Aorta (tissue), 5 donors: ENCODE results near the gene SLC8A1. TPM values are rescaled to one million over a fixed set of nuclear protein-coding genes. Genes with fewer than 3 reads are reported as not detected.

Experiments
- ATAC-seq: fragments of 200-7000 bp; cut with Tn5 transposase; one replicate; pipeline ENCODE4 v1.9.1; 2022; ENCODE audit warnings: moderate library complexity; ENCODE audit not compliant: low FRiP score
- DNase-seq, 2 donors: peaks; one replicate each; pipeline ENCODE4 v3.0.0-alpha.2; 2020
- H3K27ac ChIP-seq, 2 donors: one replicate each; pipeline ENCODE4 v1.5.1; 2013; ENCODE audit warnings: low read length in 2 of 2, mild to moderate bottlenecking in 2 of 2, moderate library complexity in 2 of 2, control low read depth in 1 of 2, inconsistent platforms in 1 of 2, low read depth in 1 of 2
- H3K27me3 ChIP-seq, 2 donors: one replicate each; pipeline ENCODE4 v1.6.1; 2013; ENCODE audit warnings: control low read depth in 1 of 2, low read length in 1 of 2, mild to moderate bottlenecking in 1 of 2, moderate library complexity in 1 of 2; ENCODE audit not compliant: insufficient read depth in 2 of 2, control insufficient read depth in 1 of 2
- H3K36me3 ChIP-seq, 2 donors: one replicate each; pipeline ENCODE4 v1.6.1; 2013; ENCODE audit warnings: control low read depth in 1 of 2, low read length in 1 of 2, mild to moderate bottlenecking in 1 of 2; ENCODE audit not compliant: insufficient read depth in 2 of 2, control insufficient read depth in 1 of 2
- H3K4me1 ChIP-seq, 2 donors: one replicate each; pipeline ENCODE4 v1.6.1; 2013; ENCODE audit warnings: low read length in 2 of 2, control low read depth in 1 of 2, mild to moderate bottlenecking in 1 of 2, moderate library complexity in 1 of 2; ENCODE audit not compliant: insufficient read depth in 2 of 2, control insufficient read depth in 1 of 2
- H3K4me3 ChIP-seq, 2 donors: one replicate each; pipeline ENCODE4 v1.5.1; 2013; ENCODE audit warnings: low read length in 2 of 2, control low read depth in 1 of 2, mild to moderate bottlenecking in 1 of 2
- H3K9me3 ChIP-seq: one replicate; pipeline ENCODE4 v1.6.1; 2013; ENCODE audit warnings: mild to moderate bottlenecking, low read length; ENCODE audit not compliant: control insufficient read depth
- WGBS, 2 donors: extraction: QIAGEN DNeasy Blood & Tissue Kit; methylation state at CpG; one replicate each; pipeline ENCODE4 v1.1.7; 2013; 5-methylcytosine and 5-hydroxymethylcytosine counted together
- intact Hi-C, 2 donors: fragments of 100-400 bp; cut with DNase I; formaldehyde crosslinking; loops; one replicate each; pipeline versions ENCODE4 v1.14.2 to v1.15.0; 2022
- polyA plus RNA-seq, 2 donors: library from polyadenylated mRNA; stranded (reverse); fragments of 200-250 nt; gene quantifications; one replicate each; pipeline ENCODE4 v1.2.3, GENCODE V29; 2013
- total RNA-seq, 2 donors: library from RNA; stranded (reverse); fragmentation: NEBNext Ultra II Directional; extraction: Animal tissue kit (Norgen Biotek cat#: 25700); gene quantifications; one replicate each; pipeline ENCODE4 v1.2.1, GENCODE V29; 2021
- donor health status: healthy with polysubstance abuse.
- donor health status: Bipolar disorder and iron deficiency.
- donor health status: DM: no; HTN: no; CAD: no.
- donor health status: DM: no; HTN: no; CAD: no.
- donor health status: DM: yes; HTN: yes; CAD: no.

Gene SLC8A1
- total and polyA plus RNA-seq, 4 donors = 0.38 to 35.9 (median 15.7) TPM

GRCh38 chr2:40395169-40396073 is 56.5 kb downstream of the SLC8A1 start:
- no peak for DNase-seq
- H3K27me3 ChIP-seq = no peaks in the 10 kb centered on the region
- WGBS, 2 donors = 23 to 31% methylated on average over 4 of the region's 4 CpGs
- H3K9me3 ChIP-seq = no peaks in the 10 kb centered on the region
- no peak for ATAC-seq
- intact Hi-C loops = loop anchor here in 1 of 2 donors (10.0 kb wide), 1 partner anchor 49 kb away; no protein-coding TSS in a partner anchor
- H3K4me3 ChIP-seq = no peak overlapping the region
- no peaks in the 10 kb centered on the region for H3K36me3 ChIP-seq
- no peak overlapping the region for H3K27ac ChIP-seq
- peaks cover 0 to 4% of the 10 kb centered on the region in 2 donors for H3K4me1 ChIP-seq

- ATAC-seq (peak; percentile 69), DNase-seq (no peak)
- intact Hi-C loops = loop anchor here in 1 of 2 donors (10.0 kb wide), 1 partner anchor 50 kb away; no protein-coding TSS in a partner anchor
- Histone ChIP-seq H3K36me3 (no peaks in the 10 kb centered on the region), H3K4me1 (peaks cover 0 to 3% of the 10 kb centered on the region in 2 donors), H3K27ac (no peak overlapping the region), H3K4me3 (no peak overlapping the region), H3K9me3 (no peaks in the 10 kb centered on the region), H3K27me3 (no peaks in the 10 kb centered on the region)
- 5 to 10% methylated on average over 1 of the region's 1 CpG for WGBS, 2 donors
These were observed 57.3 kb downstream of the SLC8A1 start for GRCh38 chr2:40394597-40394996.

GRCh38 chr2:40394031-40394430 is 57.9 kb downstream of the SLC8A1 start:
- intact Hi-C loops = loop anchor here in 1 of 2 donors (10.0 kb wide), 1 partner anchor 51 kb away; no protein-coding TSS in a partner anchor
- Histone ChIP-seq H3K4me3 (no peak overlapping the region), H3K4me1 (peaks cover 0 to 3% of the 10 kb centered on the region in 2 donors), H3K27ac (no peak overlapping the region), H3K9me3 (no peaks in the 10 kb centered on the region), H3K27me3 (no peaks in the 10 kb centered on the region), H3K36me3 (no peaks in the 10 kb centered on the region)
- no peak for DNase-seq
- no peak for ATAC-seq
- 82 to 90% methylated on average over 4 of the region's 4 CpGs for WGBS, 2 donors

GRCh38 chr2:40388161-40388560 is 63.7 kb downstream of the SLC8A1 start:
- intact Hi-C loops = no loop called here
- ATAC-seq = no peak
- DNase-seq = no peak
- H3K36me3 ChIP-seq = no peaks in the 10 kb centered on the region
- H3K27me3 ChIP-seq = no peaks in the 10 kb centered on the region
- no peaks in the 10 kb centered on the region for H3K4me1 ChIP-seq
- no peak overlapping the region for H3K4me3 ChIP-seq
- H3K27ac ChIP-seq = no peak overlapping the region
- 93 to 95% methylated on average over 5 of the region's 5 CpGs for WGBS, 2 donors
- H3K9me3 ChIP-seq = no peaks in the 10 kb centered on the region

- Histone ChIP-seq H3K36me3 (no peaks in the 10 kb centered on the region), H3K27me3 (no peaks in the 10 kb centered on the region), H3K4me1 (no peaks in the 10 kb centered on the region), H3K9me3 (peaks cover 3% of the 10 kb centered on the region), H3K4me3 (no peak overlapping the region), H3K27ac (no peak overlapping the region)
- intact Hi-C loops = no loop called here
- WGBS, 2 donors = 47 to 48% methylated on average over 2 of the region's 2 CpGs
- no peak for DNase-seq
- no peak for ATAC-seq
These were observed 65.7 kb downstream of the SLC8A1 start for GRCh38 chr2:40386177-40386576.

GRCh38 chr2:40384714-40385113 is 67.2 kb downstream of the SLC8A1 start:
- WGBS, 2 donors = 31 to 37% methylated on average over 2 of the region's 2 CpGs
- ATAC-seq = no peak
- Histone ChIP-seq H3K4me1 (no peaks in the 10 kb centered on the region), H3K36me3 (no peaks in the 10 kb centered on the region), H3K9me3 (peaks cover 3% of the 10 kb centered on the region), H3K27ac (no peak overlapping the region), H3K4me3 (no peak overlapping the region), H3K27me3 (peaks cover 0 to 1% of the 10 kb centered on the region in 2 donors)
- DNase-seq = no peak
- intact Hi-C loops = no loop called here

GRCh38 chr2:40384233-40384632 is 67.7 kb downstream of the SLC8A1 start:
- peaks cover 3% of the 10 kb centered on the region for H3K9me3 ChIP-seq
- intact Hi-C loops = no loop called here
- no peak for ATAC-seq
- no peaks in the 10 kb centered on the region for H3K36me3 ChIP-seq
- no peak overlapping the region for H3K27ac ChIP-seq
- 91 to 92% methylated on average over 1 of the region's 1 CpG for WGBS, 2 donors
- no peak for DNase-seq
- no peaks in the 10 kb centered on the region for H3K4me1 ChIP-seq
- H3K27me3 ChIP-seq = peaks cover 0 to 1% of the 10 kb centered on the region in 2 donors
- H3K4me3 ChIP-seq = no peak overlapping the region

GRCh38 chr2:40380721-40381120 is 71.2 kb downstream of the SLC8A1 start:
- ATAC-seq = no peak
- Histone ChIP-seq H3K27me3 (peaks cover 0 to 1% of the 10 kb centered on the region in 2 donors), H3K4me3 (no peak overlapping the region), H3K36me3 (no peaks in the 10 kb centered on the region), H3K4me1 (peaks cover 0 to 2% of the 10 kb centered on the region in 2 donors), H3K9me3 (peaks cover 3% of the 10 kb centered on the region), H3K27ac (no peak overlapping the region)
- intact Hi-C loops = no loop called here
- WGBS, 2 donors = 98% methylated on average over 2 of the region's 2 CpGs
- no peak for DNase-seq

- no peak overlapping the region for H3K4me3 ChIP-seq
- H3K4me1 ChIP-seq = peaks cover 0 to 2% of the 10 kb centered on the region in 2 donors
- DNase-seq (no peak), ATAC-seq (no peak)
- H3K27ac ChIP-seq = no peak overlapping the region
- intact Hi-C loops = no loop called here
- H3K27me3 ChIP-seq = peaks cover 0 to 1% of the 10 kb centered on the region in 2 donors
- peaks cover 3% of the 10 kb centered on the region for H3K9me3 ChIP-seq
- no peaks in the 10 kb centered on the region for H3K36me3 ChIP-seq
- 96% methylated on average over 1 of the region's 1 CpG for WGBS, 2 donors
These were observed 71.8 kb downstream of the SLC8A1 start for GRCh38 chr2:40380041-40380440.
